ENCODE results near the gene P2RY11. TPM values are rescaled to one million over a fixed set of nuclear protein-coding genes. Genes with fewer than 3 reads are reported as not detected.
A peak's percentile ranks its signal among the peaks of the same experiment; 100 is the strongest.

Gene P2RY11
- total RNA-seq, 1 experiment from 2014 or later, result 23.7 TPM

DNA sequence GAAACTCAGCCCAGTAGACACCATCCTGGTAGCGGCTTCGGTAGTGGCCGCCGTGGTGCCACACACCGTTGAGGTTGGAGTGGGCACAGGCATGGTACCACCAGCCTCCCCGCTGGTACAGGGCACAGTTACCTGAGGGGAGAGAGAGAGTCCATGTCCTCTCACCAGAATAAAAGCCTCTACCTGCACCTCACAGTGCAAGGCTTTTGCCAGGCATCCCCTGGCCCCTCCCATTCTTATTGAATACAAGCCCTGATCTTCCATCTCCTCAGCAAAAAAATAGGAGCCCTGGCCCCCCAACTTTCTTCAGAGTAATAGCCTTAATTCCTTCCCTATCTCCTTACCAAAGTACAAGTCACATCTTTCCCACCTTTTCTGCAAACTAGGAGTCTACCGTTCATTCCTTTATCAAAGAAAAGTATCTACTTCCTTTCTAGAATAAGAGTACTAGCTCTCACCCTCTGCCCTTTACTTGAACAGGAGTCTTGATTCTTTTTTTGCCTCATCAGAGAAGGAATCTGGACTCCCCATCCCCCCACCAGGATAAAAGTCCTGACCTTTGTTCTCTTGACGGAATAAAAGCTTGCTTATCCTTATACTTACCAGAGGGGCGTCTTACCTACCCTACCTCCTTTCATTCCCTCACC, 18.7 kb upstream of the P2RY11 start:
- no peak for TF ChIP-seq EZH2 (IDR thresholded peaks at IDR 0.05; ENCODE audit: low read depth)
- TF ChIP-seq, protein P1, sequence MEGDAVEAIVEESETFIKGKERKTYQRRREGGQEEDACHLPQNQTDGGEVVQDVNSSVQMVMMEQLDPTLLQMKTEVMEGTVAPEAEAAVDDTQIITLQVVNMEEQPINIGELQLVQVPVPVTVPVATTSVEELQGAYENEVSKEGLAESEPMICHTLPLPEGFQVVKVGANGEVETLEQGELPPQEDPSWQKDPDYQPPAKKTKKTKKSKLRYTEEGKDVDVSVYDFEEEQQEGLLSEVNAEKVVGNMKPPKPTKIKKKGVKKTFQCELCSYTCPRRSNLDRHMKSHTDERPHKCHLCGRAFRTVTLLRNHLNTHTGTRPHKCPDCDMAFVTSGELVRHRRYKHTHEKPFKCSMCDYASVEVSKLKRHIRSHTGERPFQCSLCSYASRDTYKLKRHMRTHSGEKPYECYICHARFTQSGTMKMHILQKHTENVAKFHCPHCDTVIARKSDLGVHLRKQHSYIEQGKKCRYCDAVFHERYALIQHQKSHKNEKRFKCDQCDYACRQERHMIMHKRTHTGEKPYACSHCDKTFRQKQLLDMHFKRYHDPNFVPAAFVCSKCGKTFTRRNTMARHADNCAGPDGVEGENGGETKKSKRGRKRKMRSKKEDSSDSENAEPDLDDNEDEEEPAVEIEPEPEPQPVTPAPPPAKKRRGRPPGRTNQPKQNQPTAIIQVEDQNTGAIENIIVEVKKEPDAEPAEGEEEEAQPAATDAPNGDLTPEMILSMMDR (conservative IDR thresholded peaks at IDR 0.05), result no peak
- no peaks in the 10 kb centered on the region for H3K79me2 ChIP-seq (ENCODE audit: low read depth)
- CTCF ChIA-PET, result no interaction called here

DNA sequence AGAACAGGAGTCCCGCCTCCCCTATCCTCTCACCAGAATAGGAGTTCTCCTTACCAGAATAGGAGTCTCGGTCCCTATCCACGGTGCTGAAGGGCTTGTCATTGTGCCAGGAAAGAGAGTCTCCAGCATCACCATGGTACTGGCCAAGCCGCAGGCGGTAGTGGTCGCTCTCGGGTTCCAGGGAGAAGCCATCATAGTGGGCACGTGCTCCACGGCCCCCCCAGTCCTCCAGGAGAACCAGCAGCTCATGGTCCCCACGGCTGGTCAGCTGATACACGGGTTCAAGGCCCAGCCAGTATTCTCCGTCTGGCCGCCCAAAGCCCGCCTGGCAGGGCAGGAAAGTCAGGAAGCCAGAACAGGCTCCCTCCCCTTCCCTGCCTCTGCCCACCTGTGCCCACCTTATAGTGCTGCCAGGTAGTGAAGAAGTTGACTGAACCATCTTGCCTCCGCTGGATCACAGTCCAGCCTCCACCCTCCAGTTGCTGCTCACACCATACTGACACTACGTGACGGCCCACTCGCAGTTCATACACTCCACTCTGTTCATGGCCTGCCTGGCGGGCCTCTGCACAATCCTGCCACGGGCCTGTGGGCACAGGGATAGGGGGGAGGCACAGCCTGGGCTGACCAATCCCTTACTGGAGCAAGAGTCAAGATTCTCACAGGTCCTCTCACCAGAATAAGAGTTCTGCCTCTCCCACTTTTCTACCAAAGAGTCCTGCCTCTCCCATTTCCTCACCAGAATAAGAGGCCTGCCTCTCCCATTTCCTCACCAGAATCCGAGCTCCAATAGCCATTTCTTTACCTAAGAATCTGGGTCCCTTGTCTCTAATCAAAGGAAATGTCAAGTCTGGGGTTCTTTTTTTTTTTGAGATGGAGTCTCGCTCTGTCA, 18.0 kb upstream of the P2RY11 start:
- H3K27ac ChIP-seq, result no peak overlapping the region
- intact Hi-C loops (cut with micrococcal nuclease; ENCODE audit: unreplicated experiment), result no loop called here
- no peaks in the 10 kb centered on the region for H4K20me1 ChIP-seq (ENCODE audit: insufficient read depth)
- H3K4me3 ChIP-seq, result no peak overlapping the region
- TF ChIP-seq, protein P1 (conservative IDR thresholded peaks at IDR 0.05), result no peak
- no peak for TF ChIP-seq EZH2 (IDR thresholded peaks at IDR 0.05; ENCODE audit: low read depth)
- no peaks in the 10 kb centered on the region for H3K79me2 ChIP-seq (ENCODE audit: low read depth)
- no peaks in the 10 kb centered on the region for H3K36me3 ChIP-seq (ENCODE audit: low read depth)
- no peak overlapping the region for H2AFZ ChIP-seq
- peaks cover 22% of the 10 kb centered on the region; the same call in 1 of the 2 replicates for H3F3A ChIP-seq (ENCODE audit: insufficient read depth, low read depth)
- no peaks in the 10 kb centered on the region for H3K9me2 ChIP-seq (ENCODE audit: insufficient read depth)
- no peaks in the 10 kb centered on the region for H3K27me3 ChIP-seq (ENCODE audit: insufficient read depth, low read depth)
- BruUV-seq (replicated peaks), result no TSS peak
- no peak overlapping the region for H3K4me2 ChIP-seq
- no peak for DNase-seq
- ChIA-PET POLR2A (ENCODE audit: unreplicated experiment) (no interaction called here), CTCF (no interaction called here)
- peaks cover 11% of the 10 kb centered on the region for H3K4me1 ChIP-seq (replicated peaks; ENCODE audit: insufficient read depth)
- H3K9me3 ChIP-seq (ENCODE audit: insufficient read depth, low read depth), result no peaks in the 10 kb centered on the region

More for the DNA sequence above, 18.7 kb upstream of the P2RY11 start:
- Histone ChIP-seq H3K4me3 (no peak overlapping the region), H3K9me2 (ENCODE audit: insufficient read depth) (no peaks in the 10 kb centered on the region), H3K4me2 (no peak overlapping the region), H3K27ac (no peak overlapping the region), H3F3A (ENCODE audit: insufficient read depth, low read depth) (peaks cover 24% of the 10 kb centered on the region; the same call in 1 of the 2 replicates), H4K20me1 (ENCODE audit: insufficient read depth) (no peaks in the 10 kb centered on the region), H2AFZ (no peak overlapping the region), H3K4me1 (replicated peaks; ENCODE audit: insufficient read depth) (peaks cover 11% of the 10 kb centered on the region), H3K9me3 (ENCODE audit: insufficient read depth, low read depth) (no peaks in the 10 kb centered on the region), H3K36me3 (ENCODE audit: low read depth) (no peaks in the 10 kb centered on the region), H3K27me3 (ENCODE audit: insufficient read depth, low read depth) (no peaks in the 10 kb centered on the region)
- POLR2A ChIA-PET (ENCODE audit: unreplicated experiment), result interaction anchor here (0.6 kb wide), 1 partner anchor 1593 kb away, joined by 4 read pairs; no protein-coding TSS in a partner anchor
- intact Hi-C loops (cut with micrococcal nuclease; ENCODE audit: unreplicated experiment), result no loop called here
- no TSS peak for BruUV-seq (replicated peaks)
- DNase-seq, result no peak

DNA sequence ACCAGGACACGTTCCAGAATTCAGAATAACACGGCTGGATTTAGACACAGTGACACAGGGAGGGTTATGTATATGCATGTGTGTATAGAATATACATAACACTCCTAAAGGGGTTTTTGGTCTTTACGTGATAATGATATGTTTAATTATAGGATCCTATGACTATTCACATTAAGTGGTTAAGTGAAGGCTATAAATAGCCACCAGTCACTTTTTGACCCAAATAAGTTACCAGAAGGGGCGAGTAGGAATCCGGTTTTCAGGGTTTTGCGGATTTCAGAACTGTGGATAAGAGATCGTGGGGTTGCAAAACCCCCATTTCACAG, 15.9 kb upstream of the P2RY11 start:
- Histone ChIP-seq H3K79me2 (ENCODE audit: low read depth) (no peaks in the 10 kb centered on the region), H4K20me1 (ENCODE audit: insufficient read depth) (no peaks in the 10 kb centered on the region), H3F3A (ENCODE audit: insufficient read depth, low read depth) (peaks cover 19% of the 10 kb centered on the region; the same call in 1 of the 2 replicates), H3K4me3 (peak overlapping the region; percentile 54; the same call in 1 of the 2 replicates), H3K9me2 (ENCODE audit: insufficient read depth) (no peaks in the 10 kb centered on the region), H3K4me2 (peak overlapping the region; percentile 92), H2AFZ (peak overlapping the region; percentile 75; the same call in 1 of the 2 replicates), H3K36me3 (ENCODE audit: low read depth) (no peaks in the 10 kb centered on the region), H3K27me3 (ENCODE audit: insufficient read depth, low read depth) (no peaks in the 10 kb centered on the region), H3K9me3 (ENCODE audit: insufficient read depth, low read depth) (no peaks in the 10 kb centered on the region), H3K4me1 (replicated peaks; ENCODE audit: insufficient read depth) (peaks cover 11% of the 10 kb centered on the region), H3K27ac (no peak overlapping the region)
- ChIA-PET CTCF (interaction anchor here (0.6 to 0.7 kb wide), 2 partner anchors 36 to 163 kb away, joined by 8 to 15 read pairs; no protein-coding TSS in a partner anchor), POLR2A (ENCODE audit: unreplicated experiment) (interaction anchor here (0.6 kb wide), 4 partner anchors 156 to 1613 kb away, joined by 3 to 7 read pairs (median 4); partner anchors contain the start of gene MRPL4)
- DNase-seq, result no peak
- no peak for TF ChIP-seq EZH2 (IDR thresholded peaks at IDR 0.05; ENCODE audit: low read depth)
- TF ChIP-seq, protein P1 (conservative IDR thresholded peaks at IDR 0.05), result no peak
- no TSS peak for BruUV-seq (replicated peaks)
- intact Hi-C loops (cut with micrococcal nuclease; ENCODE audit: unreplicated experiment), result loop anchor here (5.0 kb wide), 1 partner anchor 157 kb away; the partner anchor contains the start of gene MRPL4

Measured in PC-9 (cell line).